K562 (cell line): Measurements from ENCODE around the gene PHF1. TPM values are rescaled to one million over a fixed set of nuclear protein-coding genes. Genes with fewer than 3 reads are reported as not detected.

ENCODE experiments used
- DNMT1 ChIP-seq: fragments of 450-650 bp; IDR thresholded peaks from 2 replicates; pipeline ENCODE4 v1.6.1; 2016; ENCODE audit warnings: antibody characterized with exemption, mild to moderate bottlenecking
- NFE2 ChIP-seq: IDR thresholded peaks from 2 replicates; pipeline ENCODE4 v1.6.1; 2014; ENCODE audit warnings: antibody characterized with exemption, low read depth
- PRPF4 ChIP-seq: fragments of 200-400 bp; formaldehyde crosslinking; IDR thresholded peaks from one replicate; pipeline ENCODE4 v1.6.1; 2017; ENCODE audit warnings: low read length, low read depth, mild to moderate bottlenecking; ENCODE audit not compliant: insufficient read depth, poor library complexity, severe bottlenecking
- PTBP1 ChIP-seq: fragments of 200-400 bp; formaldehyde crosslinking; IDR thresholded peaks from 2 replicates; pipeline ENCODE4 v1.6.1; 2017; ENCODE audit warnings: low read depth, low read length
- SMARCA4 ChIP-seq: fragments of 450-650 bp; IDR thresholded peaks from 2 replicates; pipeline ENCODE4 v1.6.1; 2016
- ZNF165 ChIP-seq: fragments of 250-450 bp; sonication (Bioruptor Pico); IDR thresholded peaks from 2 replicates; pipeline ENCODE4 v1.4.0; 2020; ENCODE audit warnings: borderline replicate concordance
- polyA plus RNA-seq, 8 experiments: library from polyadenylated mRNA; depleted of rRNA in 4 of 8; stranded (reverse) in 5 of 8; unstranded in 3 of 8; fragments of >200 nt; fragmentation: Nextera tagmentation in 2 of 8; fragmentation: Illumina TruSeq in 1 of 8; extraction: Ambion mirVana in 2 of 8; extraction: Trizol in 1 of 8; gene quantifications; 2 replicates each; pipeline versions ENCODE4 v1.2.1 to v1.2.3, GENCODE V29; 2011 to 2014; ENCODE audit warnings: inconsistent platforms in 1 of 8, missing spikeins in 1 of 8
- total RNA-seq, 7 experiments: library from RNA; depleted of rRNA in 6 of 7; stranded (reverse); fragments of >200 nt in 6 of 7; fragmentation: Illumina TruSeq in 2 of 7; extraction: Trizol in 2 of 7; gene quantifications; 2 replicates each; pipeline versions ENCODE4 v1.2.1 to v1.2.3, GENCODE V29; 2011 to 2021; ENCODE audit warnings: low replicate concordance in 1 of 7
- TF ChIP-seq, protein P1 (sequence below): fragments of 200-400 bp; formaldehyde crosslinking; IDR thresholded peaks from 2 replicates; pipeline ENCODE4 v1.6.1; 2017; ENCODE audit warnings: mild to moderate bottlenecking, low read depth, low read length, moderate library complexity
- TF ChIP-seq, protein P2 (sequence below): fragments of 450-650 bp; formaldehyde crosslinking; IDR thresholded peaks from 2 replicates; pipeline ENCODE4 v1.4.0; 2020; ENCODE audit warnings: mild to moderate bottlenecking
- TF ChIP-seq, protein P3 (sequence below): fragments of 250-450 bp; sonication (Bioruptor Pico); IDR thresholded peaks from 2 replicates; pipeline ENCODE4 v1.6.1; 2021; ENCODE audit warnings: mild to moderate bottlenecking
- TF ChIP-seq, protein P4 (sequence below), 2 experiments: fragments of 450-650 bp; conservative IDR thresholded peaks; 2 replicates each; pipeline ENCODE4 v1.6.1; 2017; ENCODE audit warnings: mild to moderate bottlenecking in 2 of 2, moderate library complexity in 2 of 2
- TF ChIP-seq, protein P5 (sequence below): fragments of 200-800 bp; sonication (Bioruptor generic); IDR thresholded peaks from 2 replicates; pipeline ENCODE4 v1.6.1; 2017; ENCODE audit warnings: missing genetic modification characterization, missing compliant biosample characterization
- TF ChIP-seq, protein P6 (sequence below), 2 experiments: fragments of 200-800 bp in 1 of 2; sonication (Bioruptor generic) in 1 of 2; sonication (generic) in 1 of 2; formaldehyde crosslinking in 1 of 2; IDR thresholded peaks in 1 of 2; conservative IDR thresholded peaks in 1 of 2; 2 replicates each; pipeline versions ENCODE4 v1.5.0 to v1.6.1; 2016 to 2020; ENCODE audit warnings: missing compliant biosample characterization in 1 of 2, missing genetic modification characterization in 1 of 2, missing genetic modification reagents in 1 of 2
- TF ChIP-seq, protein P7 (sequence below): fragments of 250-450 bp; sonication (Bioruptor Pico); IDR thresholded peaks from 2 replicates; pipeline ENCODE4 v1.4.0; 2020; ENCODE audit warnings: mild to moderate bottlenecking, moderate library complexity

Gene PHF1
- total and polyA plus RNA-seq, 9 of the 15 experiments (the other 6 are each of a cell fraction or from before 2014, with no cell fraction given), result 3.7 to 64.2 (median 33.7) TPM

DNA sequence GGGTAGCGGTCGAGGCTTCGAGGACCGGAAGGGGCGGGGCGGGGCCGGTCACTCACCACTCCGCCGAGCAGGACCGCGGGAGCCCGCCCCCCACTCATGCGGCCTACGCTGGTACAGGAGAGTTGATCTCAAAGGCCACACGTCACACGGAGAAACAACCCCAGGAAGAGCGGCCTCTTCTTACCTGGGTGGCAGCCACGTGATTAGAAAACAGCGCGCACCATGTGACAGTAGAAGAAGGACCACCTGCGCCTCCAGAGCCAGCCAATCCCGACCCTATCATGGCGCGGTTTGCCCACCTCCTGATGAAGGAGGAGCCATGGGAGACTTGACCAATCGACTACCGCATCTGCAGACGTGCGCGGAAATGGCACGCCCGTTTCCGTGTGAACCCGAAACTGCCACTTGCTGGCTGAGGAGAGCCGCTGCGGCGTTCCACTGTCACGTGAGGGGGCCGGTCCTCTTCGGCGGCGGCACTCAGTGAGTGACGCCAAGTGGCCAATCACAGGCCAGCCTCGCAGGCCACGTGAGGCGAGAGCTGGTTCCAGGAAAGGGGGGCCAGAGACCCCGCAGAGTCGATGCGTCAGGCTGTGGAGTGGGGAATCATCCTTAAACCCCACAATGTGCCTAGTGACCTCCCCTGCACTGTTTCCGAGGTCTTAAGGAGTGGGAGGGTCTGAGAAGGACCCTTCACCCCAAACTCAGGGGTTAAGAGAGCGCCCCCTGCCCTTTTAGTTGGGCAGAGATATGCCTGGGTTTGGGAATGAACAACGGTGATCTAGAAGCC lies 7.3 kb downstream of the PHF1 start, which contains the start of gene CUTA (continued):
- TF ChIP-seq, protein P1, sequence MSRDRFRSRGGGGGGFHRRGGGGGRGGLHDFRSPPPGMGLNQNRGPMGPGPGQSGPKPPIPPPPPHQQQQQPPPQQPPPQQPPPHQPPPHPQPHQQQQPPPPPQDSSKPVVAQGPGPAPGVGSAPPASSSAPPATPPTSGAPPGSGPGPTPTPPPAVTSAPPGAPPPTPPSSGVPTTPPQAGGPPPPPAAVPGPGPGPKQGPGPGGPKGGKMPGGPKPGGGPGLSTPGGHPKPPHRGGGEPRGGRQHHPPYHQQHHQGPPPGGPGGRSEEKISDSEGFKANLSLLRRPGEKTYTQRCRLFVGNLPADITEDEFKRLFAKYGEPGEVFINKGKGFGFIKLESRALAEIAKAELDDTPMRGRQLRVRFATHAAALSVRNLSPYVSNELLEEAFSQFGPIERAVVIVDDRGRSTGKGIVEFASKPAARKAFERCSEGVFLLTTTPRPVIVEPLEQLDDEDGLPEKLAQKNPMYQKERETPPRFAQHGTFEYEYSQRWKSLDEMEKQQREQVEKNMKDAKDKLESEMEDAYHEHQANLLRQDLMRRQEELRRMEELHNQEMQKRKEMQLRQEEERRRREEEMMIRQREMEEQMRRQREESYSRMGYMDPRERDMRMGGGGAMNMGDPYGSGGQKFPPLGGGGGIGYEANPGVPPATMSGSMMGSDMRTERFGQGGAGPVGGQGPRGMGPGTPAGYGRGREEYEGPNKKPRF, result no peak
- TF ChIP-seq DNMT1 (no peak), PTBP1 (no peak), NFE2 (no peak; the same call in 1 of the 2 replicates), PRPF4 (no peak), ZNF165 (CRISPR knock-in tag) (0 out of 2 replicates have a peak, but pooled peaks have one; percentile 50), SMARCA4 (peak; percentile 74)
- TF ChIP-seq, protein P2, sequence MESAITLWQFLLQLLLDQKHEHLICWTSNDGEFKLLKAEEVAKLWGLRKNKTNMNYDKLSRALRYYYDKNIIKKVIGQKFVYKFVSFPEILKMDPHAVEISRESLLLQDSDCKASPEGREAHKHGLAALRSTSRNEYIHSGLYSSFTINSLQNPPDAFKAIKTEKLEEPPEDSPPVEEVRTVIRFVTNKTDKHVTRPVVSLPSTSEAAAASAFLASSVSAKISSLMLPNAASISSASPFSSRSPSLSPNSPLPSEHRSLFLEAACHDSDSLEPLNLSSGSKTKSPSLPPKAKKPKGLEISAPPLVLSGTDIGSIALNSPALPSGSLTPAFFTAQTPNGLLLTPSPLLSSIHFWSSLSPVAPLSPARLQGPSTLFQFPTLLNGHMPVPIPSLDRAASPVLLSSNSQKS (CRISPR knock-in tag), result no peak
- TF ChIP-seq, protein P3, sequence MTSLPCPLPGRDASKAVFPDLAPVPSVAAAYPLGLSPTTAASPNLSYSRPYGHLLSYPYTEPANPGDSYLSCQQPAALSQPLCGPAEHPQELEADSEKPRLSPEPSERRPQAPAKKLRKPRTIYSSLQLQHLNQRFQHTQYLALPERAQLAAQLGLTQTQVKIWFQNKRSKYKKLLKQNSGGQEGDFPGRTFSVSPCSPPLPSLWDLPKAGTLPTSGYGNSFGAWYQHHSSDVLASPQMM (CRISPR knock-in tag), result no peak
- TF ChIP-seq, protein P4, sequence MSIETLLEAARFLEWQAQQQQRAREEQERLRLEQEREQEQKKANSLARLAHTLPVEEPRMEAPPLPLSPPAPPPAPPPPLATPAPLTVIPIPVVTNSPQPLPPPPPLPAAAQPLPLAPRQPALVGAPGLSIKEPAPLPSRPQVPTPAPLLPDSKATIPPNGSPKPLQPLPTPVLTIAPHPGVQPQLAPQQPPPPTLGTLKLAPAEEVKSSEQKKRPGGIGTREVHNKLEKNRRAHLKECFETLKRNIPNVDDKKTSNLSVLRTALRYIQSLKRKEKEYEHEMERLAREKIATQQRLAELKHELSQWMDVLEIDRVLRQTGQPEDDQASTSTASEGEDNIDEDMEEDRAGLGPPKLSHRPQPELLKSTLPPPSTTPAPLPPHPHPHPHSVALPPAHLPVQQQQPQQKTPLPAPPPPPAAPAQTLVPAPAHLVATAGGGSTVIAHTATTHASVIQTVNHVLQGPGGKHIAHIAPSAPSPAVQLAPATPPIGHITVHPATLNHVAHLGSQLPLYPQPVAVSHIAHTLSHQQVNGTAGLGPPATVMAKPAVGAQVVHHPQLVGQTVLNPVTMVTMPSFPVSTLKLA (conservative IDR thresholded peaks at IDR 0.05), result peak; percentile 100
- TF ChIP-seq, protein P5, sequence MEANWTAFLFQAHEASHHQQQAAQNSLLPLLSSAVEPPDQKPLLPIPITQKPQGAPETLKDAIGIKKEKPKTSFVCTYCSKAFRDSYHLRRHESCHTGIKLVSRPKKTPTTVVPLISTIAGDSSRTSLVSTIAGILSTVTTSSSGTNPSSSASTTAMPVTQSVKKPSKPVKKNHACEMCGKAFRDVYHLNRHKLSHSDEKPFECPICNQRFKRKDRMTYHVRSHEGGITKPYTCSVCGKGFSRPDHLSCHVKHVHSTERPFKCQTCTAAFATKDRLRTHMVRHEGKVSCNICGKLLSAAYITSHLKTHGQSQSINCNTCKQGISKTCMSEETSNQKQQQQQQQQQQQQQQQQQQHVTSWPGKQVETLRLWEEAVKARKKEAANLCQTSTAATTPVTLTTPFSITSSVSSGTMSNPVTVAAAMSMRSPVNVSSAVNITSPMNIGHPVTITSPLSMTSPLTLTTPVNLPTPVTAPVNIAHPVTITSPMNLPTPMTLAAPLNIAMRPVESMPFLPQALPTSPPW, result peak; percentile 100
- TF ChIP-seq, protein P6, sequence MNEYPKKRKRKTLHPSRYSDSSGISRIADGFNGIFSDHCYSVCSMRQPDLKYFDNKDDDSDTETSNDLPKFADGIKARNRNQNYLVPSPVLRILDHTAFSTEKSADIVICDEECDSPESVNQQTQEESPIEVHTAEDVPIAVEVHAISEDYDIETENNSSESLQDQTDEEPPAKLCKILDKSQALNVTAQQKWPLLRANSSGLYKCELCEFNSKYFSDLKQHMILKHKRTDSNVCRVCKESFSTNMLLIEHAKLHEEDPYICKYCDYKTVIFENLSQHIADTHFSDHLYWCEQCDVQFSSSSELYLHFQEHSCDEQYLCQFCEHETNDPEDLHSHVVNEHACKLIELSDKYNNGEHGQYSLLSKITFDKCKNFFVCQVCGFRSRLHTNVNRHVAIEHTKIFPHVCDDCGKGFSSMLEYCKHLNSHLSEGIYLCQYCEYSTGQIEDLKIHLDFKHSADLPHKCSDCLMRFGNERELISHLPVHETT (CRISPR knock-in tag; conservative IDR thresholded peaks at IDR 0.05 in 1 of 2, IDR thresholded peaks at IDR 0.05 in 1 of 2), result peak in 1 of 2 experiments; percentile 91; a peak in 2 of 4 replicates
- TF ChIP-seq, protein P7, sequence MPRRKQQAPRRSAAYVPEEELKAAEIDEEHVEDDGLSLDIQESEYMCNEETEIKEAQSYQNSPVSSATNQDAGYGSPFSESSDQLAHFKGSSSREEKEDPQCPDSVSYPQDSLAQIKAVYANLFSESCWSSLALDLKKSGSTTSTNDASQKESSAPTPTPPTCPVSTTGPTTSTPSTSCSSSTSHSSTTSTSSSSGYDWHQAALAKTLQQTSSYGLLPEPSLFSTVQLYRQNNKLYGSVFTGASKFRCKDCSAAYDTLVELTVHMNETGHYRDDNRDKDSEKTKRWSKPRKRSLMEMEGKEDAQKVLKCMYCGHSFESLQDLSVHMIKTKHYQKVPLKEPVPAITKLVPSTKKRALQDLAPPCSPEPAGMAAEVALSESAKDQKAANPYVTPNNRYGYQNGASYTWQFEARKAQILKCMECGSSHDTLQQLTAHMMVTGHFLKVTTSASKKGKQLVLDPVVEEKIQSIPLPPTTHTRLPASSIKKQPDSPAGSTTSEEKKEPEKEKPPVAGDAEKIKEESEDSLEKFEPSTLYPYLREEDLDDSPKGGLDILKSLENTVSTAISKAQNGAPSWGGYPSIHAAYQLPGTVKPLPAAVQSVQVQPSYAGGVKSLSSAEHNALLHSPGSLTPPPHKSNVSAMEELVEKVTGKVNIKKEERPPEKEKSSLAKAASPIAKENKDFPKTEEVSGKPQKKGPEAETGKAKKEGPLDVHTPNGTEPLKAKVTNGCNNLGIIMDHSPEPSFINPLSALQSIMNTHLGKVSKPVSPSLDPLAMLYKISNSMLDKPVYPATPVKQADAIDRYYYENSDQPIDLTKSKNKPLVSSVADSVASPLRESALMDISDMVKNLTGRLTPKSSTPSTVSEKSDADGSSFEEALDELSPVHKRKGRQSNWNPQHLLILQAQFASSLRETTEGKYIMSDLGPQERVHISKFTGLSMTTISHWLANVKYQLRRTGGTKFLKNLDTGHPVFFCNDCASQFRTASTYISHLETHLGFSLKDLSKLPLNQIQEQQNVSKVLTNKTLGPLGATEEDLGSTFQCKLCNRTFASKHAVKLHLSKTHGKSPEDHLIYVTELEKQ (CRISPR knock-in tag), result no peak
